ENCODE measurements around the gene PAK6. TPM values are rescaled to one million over a fixed set of nuclear protein-coding genes. Genes with fewer than 3 reads are reported as not detected.
A peak's percentile ranks its signal among the peaks of the same experiment; 100 is the strongest.

PAK6 gene
- total and polyA plus RNA-seq, 9 of the 15 experiments (the other 6 are each of a cell fraction or from before 2014, with no cell fraction given), result 0.03 to 0.74 (median 0.16) TPM; not detected in 2

GRCh38 chr15:40295877-40296560, 57.2 kb downstream of the PAK6 start:
- ChIA-PET POLR2A (interaction anchor here (0.8 kb wide), 1 partner anchor 68 kb away, joined by 3 read pairs; no protein-coding TSS in a partner anchor), CTCF (ENCODE audit: low intra/inter-chr PET ratio) (no interaction called here)
- Histone ChIP-seq H3K4me1 (replicated peaks in 1 of 2; ENCODE audit: control insufficient read depth in 2 of 2, insufficient read depth in 2 of 2, low read length in 2 of 2) (peaks cover 5 to 28% of the 10 kb centered on the region in 2 experiments; a peak in 4 of 5 replicates), H3K9me3 (replicated peaks; ENCODE audit: control insufficient read depth, insufficient read depth, low read depth, low read length) (no peaks in the 10 kb centered on the region), H3K9me1 (ENCODE audit: control insufficient read depth, insufficient read depth, low read length) (no peaks in the 10 kb centered on the region), H3K36me3 (ENCODE audit: control insufficient read depth, insufficient read depth, low read length) (no peaks in the 10 kb centered on the region), H4K20me1 (replicated peaks; ENCODE audit: control insufficient read depth, insufficient read depth, low read length) (0 out of 2 replicates have a peak, but pooled peaks cover 2% of the 10 kb centered on the region), H3K79me2 (ENCODE audit: control insufficient read depth, insufficient read depth, low read length) (no peaks in the 10 kb centered on the region), H3K27ac (ENCODE audit: extremely low read depth, low read depth, low read length) (no peak overlapping the region), H3K4me2 (ENCODE audit: insufficient read depth, low read length) (no peak overlapping the region), H3K9ac (ENCODE audit: insufficient read depth in 1 of 2, low read depth in 2 of 2, low read length in 2 of 2) (peak overlapping the region in 1 of 2 experiments; percentile 50; a peak in 1 of 4 replicates), H3K27me3 (ENCODE audit: control insufficient read depth in 2 of 2, insufficient read depth in 2 of 2, low read length in 2 of 2) (peaks cover 3 to 41% of the 10 kb centered on the region in 2 experiments; a peak in 4 of 5 replicates), H3K4me3 (no peak overlapping the region), H2AFZ (ENCODE audit: low read depth, low read length) (no peak overlapping the region)
- FAIRE-seq (no peak), ATAC-seq (no peak), DNase-seq (ENCODE audit: extremely low read depth in 1 of 4, low spot score in 3 of 4) (no peak)
- WGBS (ENCODE audit: insufficient coverage, low coverage, missing lambda C conversion rate), result 12% methylated on average over 12 of the region's 12 CpGs
- in situ Hi-C loops (cut with MboI) (no loop called here), intact Hi-C loops (cut with micrococcal nuclease) (no loop called here)
- BruUV-seq (replicated peaks), result no TSS peak
- no peak for TF ChIP-seq ZNF512 (tag; IDR thresholded peaks at IDR 0.05)
- no peak for TF ChIP-seq ILK (tag; IDR thresholded peaks at IDR 0.05; ENCODE audit: borderline replicate concordance, low read depth)
- no peak for TF ChIP-seq ZNF431 (CRISPR knock-in tag; IDR thresholded peaks at IDR 0.05)
- TF ChIP-seq, protein P1, sequence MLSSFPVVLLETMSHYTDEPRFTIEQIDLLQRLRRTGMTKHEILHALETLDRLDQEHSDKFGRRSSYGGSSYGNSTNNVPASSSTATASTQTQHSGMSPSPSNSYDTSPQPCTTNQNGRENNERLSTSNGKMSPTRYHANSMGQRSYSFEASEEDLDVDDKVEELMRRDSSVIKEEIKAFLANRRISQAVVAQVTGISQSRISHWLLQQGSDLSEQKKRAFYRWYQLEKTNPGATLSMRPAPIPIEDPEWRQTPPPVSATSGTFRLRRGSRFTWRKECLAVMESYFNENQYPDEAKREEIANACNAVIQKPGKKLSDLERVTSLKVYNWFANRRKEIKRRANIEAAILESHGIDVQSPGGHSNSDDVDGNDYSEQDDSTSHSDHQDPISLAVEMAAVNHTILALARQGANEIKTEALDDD (IDR thresholded peaks at IDR 0.05), result no peak
- no peak for TF ChIP-seq ARID1B (IDR thresholded peaks at IDR 0.05)
- no peak for TF ChIP-seq C11orf30 (IDR thresholded peaks at IDR 0.05; ENCODE audit: low read depth)
- TF ChIP-seq NUFIP1 (IDR thresholded peaks at IDR 0.05; ENCODE audit: partially characterized antibody), result no peak
- no peak for TF ChIP-seq GABPA (tag; conservative IDR thresholded peaks at IDR 0.05; ENCODE audit: low read depth)
- TF ChIP-seq PURB (CRISPR knock-in tag; IDR thresholded peaks at IDR 0.05; ENCODE audit: low read depth), result no peak
- no peak for TF ChIP-seq KLF16 (IDR thresholded peaks at IDR 0.05)
- no peak for TF ChIP-seq TFE3 (CRISPR knock-in tag; IDR thresholded peaks at IDR 0.05)
- TF ChIP-seq STAG1 (CRISPR knock-in tag; IDR thresholded peaks at IDR 0.05; ENCODE audit: borderline replicate concordance), result no peak
- no peak for TF ChIP-seq GABPB2 (CRISPR knock-in tag; conservative IDR thresholded peaks at IDR 0.05)
- no peak for TF ChIP-seq TEAD2 (tag; IDR thresholded peaks at IDR 0.05)
- no peak for TF ChIP-seq POLR3A (IDR thresholded peaks at IDR 0.05; ENCODE audit: borderline replicate concordance, extremely low read depth, insufficient read depth, insufficient read length)
- TF ChIP-seq, protein P2, sequence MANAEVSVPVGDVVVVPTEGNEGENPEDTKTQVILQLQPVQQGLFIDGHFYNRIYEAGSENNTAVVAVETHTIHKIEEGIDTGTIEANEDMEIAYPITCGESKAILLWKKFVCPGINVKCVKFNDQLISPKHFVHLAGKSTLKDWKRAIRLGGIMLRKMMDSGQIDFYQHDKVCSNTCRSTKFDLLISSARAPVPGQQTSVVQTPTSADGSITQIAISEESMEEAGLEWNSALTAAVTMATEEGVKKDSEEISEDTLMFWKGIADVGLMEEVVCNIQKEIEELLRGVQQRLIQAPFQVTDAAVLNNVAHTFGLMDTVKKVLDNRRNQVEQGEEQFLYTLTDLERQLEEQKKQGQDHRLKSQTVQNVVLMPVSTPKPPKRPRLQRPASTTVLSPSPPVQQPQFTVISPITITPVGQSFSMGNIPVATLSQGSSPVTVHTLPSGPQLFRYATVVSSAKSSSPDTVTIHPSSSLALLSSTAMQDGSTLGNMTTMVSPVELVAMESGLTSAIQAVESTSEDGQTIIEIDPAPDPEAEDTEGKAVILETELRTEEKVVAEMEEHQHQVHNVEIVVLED (CRISPR knock-in tag; IDR thresholded peaks at IDR 0.05), result no peak
- TF ChIP-seq SMARCC2 (IDR thresholded peaks at IDR 0.05; ENCODE audit: low read depth), result no peak

All from K562 (cell line).